Hepatocyte (in vitro differentiated cells): ENCODE data around the gene WAPL. TPM values are rescaled to one million over a fixed set of nuclear protein-coding genes. Genes with fewer than 3 reads are reported as not detected.

ENCODE experiments used
- DNase-seq: peaks from one replicate; pipeline ENCODE4 v3.0.0-alpha.2; 2016; ENCODE audit warnings: low spot score
- H2AFZ ChIP-seq: fragments of 200-600 bp; sonication (generic); 2 replicates; pipeline ENCODE4 v1.6.0; 2016; ENCODE audit warnings: antibody characterized with exemption, mild to moderate bottlenecking
- H3K27ac ChIP-seq: fragments of 200-600 bp; sonication (generic); 2 replicates; pipeline ENCODE4 v1.5.1; 2016; ENCODE audit warnings: mild to moderate bottlenecking
- H3K27me3 ChIP-seq: fragments of 200-600 bp; sonication (generic); 2 replicates; pipeline ENCODE4 v1.6.1; 2016
- H3K36me3 ChIP-seq: fragments of 200-600 bp; sonication (generic); replicated peaks from 2 replicates; pipeline ENCODE4 v1.5.1; 2016; ENCODE audit warnings: low read depth; ENCODE audit not compliant: insufficient read depth
- H3K4me1 ChIP-seq: fragments of 200-600 bp; sonication (generic); 2 replicates; pipeline ENCODE4 v1.5.1; 2016; ENCODE audit warnings: mild to moderate bottlenecking, moderate library complexity; ENCODE audit not compliant: insufficient read depth
- H3K4me2 ChIP-seq: fragments of 200-600 bp; sonication (generic); 2 replicates; pipeline ENCODE4 v1.6.0; 2016
- H3K4me3 ChIP-seq: fragments of 200-600 bp; sonication (generic); 2 replicates; pipeline ENCODE4 v1.5.1; 2016; ENCODE audit warnings: mild to moderate bottlenecking
- H3K79me2 ChIP-seq: fragments of 200-600 bp; sonication (generic); 2 replicates; pipeline ENCODE4 v1.6.0; 2017; ENCODE audit warnings: mild to moderate bottlenecking
- H3K9me2 ChIP-seq: fragments of 200-600 bp; sonication (generic); replicated peaks from 2 replicates; pipeline ENCODE4 v1.6.0; 2017; ENCODE audit warnings: mild to moderate bottlenecking; ENCODE audit not compliant: insufficient read depth
- H3K9me3 ChIP-seq: fragments of 200-600 bp; sonication (generic); 2 replicates; pipeline ENCODE4 v1.5.1; 2016; ENCODE audit warnings: low read depth, mild to moderate bottlenecking
- H4K20me1 ChIP-seq: fragments of 200-600 bp; sonication (generic); 2 replicates; pipeline ENCODE4 v1.6.0; 2016; ENCODE audit warnings: mild to moderate bottlenecking; ENCODE audit not compliant: insufficient read depth, poor library complexity, severe bottlenecking
- CTCF ChIP-seq: fragments of 200-600 bp; sonication (generic); IDR thresholded peaks from 2 replicates; pipeline ENCODE4 v1.5.1; 2016; ENCODE audit warnings: antibody characterized with exemption, mild to moderate bottlenecking; ENCODE audit not compliant: poor library complexity
- EZH2 ChIP-seq: fragments of 200-600 bp; sonication (generic); IDR thresholded peaks from 2 replicates; pipeline ENCODE4 v1.6.1; 2016; ENCODE audit warnings: antibody characterized with exemption, mild to moderate bottlenecking, borderline replicate concordance
- EZH2phosphoT487 ChIP-seq: fragments of 200-600 bp; sonication (generic); IDR thresholded peaks from one replicate; pipeline ENCODE4 v1.6.1; 2018; ENCODE audit warnings: antibody characterized with exemption, mild to moderate bottlenecking, low read depth, moderate library complexity; ENCODE audit not compliant: unreplicated experiment, severe bottlenecking
- WGBS: methylation state at CpG from one replicate; pipeline ENCODE4 v1.1.6; 2016; ENCODE audit warnings: low lambda C conversion rate; ENCODE audit errors: missing lambda C conversion rate; 5-methylcytosine and 5-hydroxymethylcytosine counted together
- polyA plus RNA-seq: library from polyadenylated mRNA; unstranded; fragments of >200 nt; fragmentation: Nextera tagmentation; extraction: Ambion mirVana; gene quantifications from 2 replicates; pipeline ENCODE4 v1.2.1, GENCODE V29; 2016
- total RNA-seq: library from RNA; depleted of rRNA; stranded (reverse); fragments of >200 nt; gene quantifications from 2 replicates; pipeline ENCODE4 v1.2.3, GENCODE V29; 2014

The WAPL gene
- total and polyA plus RNA-seq, 2 experiments from 2014 or later, result 19.4 to 41.4 TPM

DNA sequence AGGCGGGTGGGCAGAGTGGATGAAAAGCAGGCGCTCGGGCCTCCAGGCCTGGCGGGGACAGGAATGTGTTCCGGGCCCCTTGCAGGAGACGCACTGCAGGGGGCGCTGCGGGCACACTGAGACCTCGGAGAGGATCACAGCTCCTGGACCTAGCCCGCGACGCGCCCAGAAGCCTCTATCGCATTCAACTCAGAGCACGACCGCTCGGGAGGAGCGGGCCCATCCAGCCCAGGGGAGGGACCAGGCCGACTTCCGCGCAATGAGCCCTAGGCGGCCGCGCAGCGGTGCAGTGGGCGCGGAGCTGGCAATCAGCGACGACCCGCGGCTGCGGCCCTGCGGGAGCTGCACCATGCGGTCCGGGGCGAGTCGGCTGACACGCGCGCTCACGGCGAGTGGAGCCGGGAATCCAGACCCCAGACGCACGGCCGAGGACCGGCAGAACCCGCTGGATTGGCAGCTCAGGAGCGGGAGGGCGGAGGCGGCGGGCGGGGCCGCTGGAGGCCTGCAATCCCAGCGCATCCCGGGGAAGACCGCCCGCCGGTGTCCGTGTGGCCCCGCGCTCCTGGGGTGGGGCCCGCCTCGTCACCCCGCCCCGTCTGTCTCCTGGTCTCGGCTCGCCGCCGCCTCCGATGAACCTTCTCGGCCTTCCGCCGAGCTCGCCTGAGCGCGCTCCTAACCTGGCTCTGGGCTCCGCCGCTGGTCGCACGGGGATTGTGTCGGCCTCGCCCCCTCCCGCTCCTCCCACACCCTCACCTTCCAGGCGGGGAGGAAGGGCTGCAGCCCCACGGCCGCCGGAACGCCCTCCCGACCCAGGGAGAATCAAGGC lies 121.5 kb downstream of the WAPL start:
- Histone ChIP-seq H3K27me3 (peaks cover 37% of the 10 kb centered on the region), H3K9me3 (no peaks in the 10 kb centered on the region), H3K9me2 (no peaks in the 10 kb centered on the region), H3K79me2 (no peaks in the 10 kb centered on the region), H4K20me1 (no peaks in the 10 kb centered on the region), H3K4me2 (peak overlapping the region; percentile 95), H3K36me3 (no peaks in the 10 kb centered on the region), H3K27ac (peak overlapping the region; percentile 89), H3K4me3 (peak overlapping the region; percentile 54), H2AFZ (peak overlapping the region; percentile 74), H3K4me1 (peaks cover 18% of the 10 kb centered on the region)
- WGBS, result 2% methylated on average over 41 of the region's 90 CpGs
- TF ChIP-seq CTCF (peak; percentile 94), EZH2phosphoT487 (no peak)
- DNase-seq, result peak; percentile 98

DNA sequence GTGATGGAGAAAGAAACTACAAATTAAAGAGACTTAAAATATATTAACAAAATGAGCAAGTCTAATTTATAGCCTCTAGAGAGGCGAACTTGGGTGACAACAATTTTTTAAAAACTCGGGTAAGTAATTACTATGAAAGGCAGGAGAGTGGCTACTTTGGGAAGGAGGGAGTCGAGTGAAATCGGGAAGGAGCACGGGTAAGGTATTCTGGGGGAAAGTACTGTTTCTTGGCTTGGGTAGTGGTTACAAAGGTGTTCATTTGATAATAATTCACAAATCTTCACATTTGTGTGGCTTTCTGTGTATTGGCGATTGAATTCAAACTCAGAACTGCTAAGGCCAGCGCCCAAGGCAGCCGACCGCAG lies 122.1 kb downstream of the WAPL start:
- peak overlapping the region; percentile 13 for H3K27ac ChIP-seq
- H3K4me2 ChIP-seq, result peak overlapping the region; percentile 95
- WGBS, result 48% methylated on average over 9 of the region's 9 CpGs
- H2AFZ ChIP-seq, result peak overlapping the region; percentile 66
- DNase-seq, result no peak
- H3K4me1 ChIP-seq, result peaks cover 18% of the 10 kb centered on the region
- H4K20me1 ChIP-seq, result no peaks in the 10 kb centered on the region
- H3K36me3 ChIP-seq, result no peaks in the 10 kb centered on the region
- no peaks in the 10 kb centered on the region for H3K9me3 ChIP-seq
- H3K4me3 ChIP-seq, result no peak overlapping the region
- no peak for TF ChIP-seq EZH2
- TF ChIP-seq EZH2phosphoT487, result no peak
- TF ChIP-seq CTCF, result no peak
- no peaks in the 10 kb centered on the region for H3K79me2 ChIP-seq
- H3K27me3 ChIP-seq, result peaks cover 37% of the 10 kb centered on the region
- H3K9me2 ChIP-seq, result no peaks in the 10 kb centered on the region

DNA sequence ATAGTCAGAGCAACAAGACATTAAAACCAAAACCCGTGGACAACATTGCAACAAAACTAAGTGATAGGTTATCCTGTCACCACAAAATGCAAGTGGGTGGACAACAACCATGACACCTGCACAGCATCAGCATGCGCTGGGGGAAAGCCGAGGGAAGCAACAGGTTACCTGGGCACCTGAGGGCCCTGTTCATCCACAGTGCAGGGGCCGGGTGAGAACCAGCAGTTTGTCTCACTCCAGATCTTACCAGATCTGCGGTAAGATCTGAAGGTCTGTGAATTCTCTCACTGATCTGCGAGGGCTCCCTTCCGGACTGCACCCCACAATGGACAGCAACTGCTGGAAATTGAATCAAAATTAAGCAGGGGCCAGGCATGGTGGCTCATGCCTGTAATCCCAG lies 124.5 kb downstream of the WAPL start:
- no peaks in the 10 kb centered on the region for H3K9me3 ChIP-seq
- no peak for TF ChIP-seq CTCF
- TF ChIP-seq EZH2phosphoT487, result no peak
- no peak for TF ChIP-seq EZH2
- H3K79me2 ChIP-seq, result no peaks in the 10 kb centered on the region
- no peak overlapping the region for H3K27ac ChIP-seq
- no peak overlapping the region for H3K4me3 ChIP-seq
- DNase-seq, result no peak
- H3K27me3 ChIP-seq, result peaks cover 31% of the 10 kb centered on the region
- H2AFZ ChIP-seq, result no peak overlapping the region
- H3K36me3 ChIP-seq, result no peaks in the 10 kb centered on the region
- H3K4me1 ChIP-seq, result peaks cover 18% of the 10 kb centered on the region
- no peak overlapping the region for H3K4me2 ChIP-seq
- H4K20me1 ChIP-seq, result no peaks in the 10 kb centered on the region
- WGBS, result 68% methylated on average over 7 of the region's 7 CpGs
- H3K9me2 ChIP-seq, result no peaks in the 10 kb centered on the region
